GM20431 (cell line): ENCODE results near the gene TNNC1.

Experiments used
- in situ Hi-C: fragments of 300-500 bp; cut with MseI, MboI; formaldehyde crosslinking; loops from one replicate; pipeline ENCODE4 v1.15.0; 2020; ENCODE audit warnings: low sequenced_read_pairs; ENCODE audit not compliant: unreplicated experiment

Gene TNNC1

GRCh38 chr3:52461874-52462273 is 8.0 kb upstream of the TNNC1 start:
- in situ Hi-C loops: no loop called here

- in situ Hi-C loops: no loop called here
Measured at GRCh38 chr3:52458770-52459545, 5.1 kb upstream of the TNNC1 start.

- in situ Hi-C loops: no loop called here
Measured at GRCh38 chr3:52458031-52458760, 4.4 kb upstream of the TNNC1 start.

GRCh38 chr3:52456800-52457183 is 3.0 kb upstream of the TNNC1 start:
- in situ Hi-C loops: no loop called here

GRCh38 chr3:52456169-52456799 is 2.4 kb upstream of the TNNC1 start:
- in situ Hi-C loops: no loop called here

GRCh38 chr3:52455283-52456168 is 1.7 kb upstream of the TNNC1 start, which contains the start of gene NISCH:
Gene NISCH, plus strand, starts transcription at chr3:52455604. Its CDS starts 38 bp downstream, at chr3:52455642.
- in situ Hi-C loops: no loop called here

GRCh38 chr3:52454938-52455282 is 1.1 kb upstream of the TNNC1 start:
- in situ Hi-C loops: no loop called here

- in situ Hi-C loops: no loop called here
Measured at GRCh38 chr3:52454250-52454937, 553 bp upstream of the TNNC1 start.

GRCh38 chr3:52452570-52453221 is 1.1 kb downstream of the TNNC1 start:
- in situ Hi-C loops: no loop called here

- in situ Hi-C loops: no loop called here
Measured at GRCh38 chr3:52452126-52452525, 1.7 kb downstream of the TNNC1 start.

- in situ Hi-C loops: no loop called here
Measured at GRCh38 chr3:52451237-52452083, 2.4 kb downstream of the TNNC1 start.

- in situ Hi-C loops: no loop called here
Measured at GRCh38 chr3:52450489-52451236, 3.2 kb downstream of the TNNC1 start.

- in situ Hi-C loops: no loop called here
Measured at GRCh38 chr3:52447512-52448355, 6.1 kb downstream of the TNNC1 start.

GRCh38 chr3:52446631-52447511 is 7.0 kb downstream of the TNNC1 start:
- in situ Hi-C loops: no loop called here

- in situ Hi-C loops: no loop called here
Measured at GRCh38 chr3:52446042-52446441, 7.8 kb downstream of the TNNC1 start.
